Mucosa of gallbladder (tissue), 1 donor: Measurements from ENCODE around the gene S100A3. TPM values are rescaled to one million over a fixed set of nuclear protein-coding genes. Genes with fewer than 3 reads are reported as not detected.

Experiments
- DNase-seq: peaks from one replicate; pipeline ENCODE4 v3.0.0-alpha.2; 2020; ENCODE audit warnings: low spot score
- total RNA-seq: library from RNA; stranded (reverse); gene quantifications from one replicate; pipeline ENCODE4 v1.2.1, GENCODE V29; 2021
- donor health status: DM: no; HTN: no; CAD: no.

The S100A3 gene
- total RNA-seq, 1 donor from 2014 or later: not detected

DNA sequence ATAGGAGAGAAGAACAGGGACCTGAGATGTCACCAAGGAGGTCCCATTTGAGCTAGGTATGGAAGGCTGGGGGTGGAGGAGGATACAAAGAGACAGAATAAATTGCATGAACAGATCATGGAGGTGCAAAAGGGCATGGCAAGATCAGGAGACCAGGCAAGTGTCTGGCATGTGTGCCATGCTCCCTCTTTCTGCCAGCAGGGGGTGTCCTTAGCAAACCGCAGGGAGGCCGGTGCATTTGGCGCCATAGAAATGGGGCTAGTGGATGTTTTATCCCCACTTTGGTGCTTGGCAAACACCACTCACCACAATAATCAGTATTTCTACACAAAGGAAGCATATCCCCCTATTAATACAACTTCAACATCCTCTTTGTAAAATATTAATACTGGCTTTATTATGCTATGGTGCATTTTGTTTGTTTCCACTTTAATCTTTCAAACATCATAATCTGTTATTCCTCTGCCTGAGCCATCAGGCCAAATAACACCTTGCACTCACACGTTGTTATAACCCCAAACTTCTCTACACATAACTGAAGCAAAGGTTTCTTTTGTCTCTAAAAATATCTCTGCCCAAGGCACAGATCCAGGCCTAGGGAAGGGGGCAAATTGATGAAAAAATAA is 39.2 kb downstream of the S100A3 start:
- DNase-seq: no peak

DNA sequence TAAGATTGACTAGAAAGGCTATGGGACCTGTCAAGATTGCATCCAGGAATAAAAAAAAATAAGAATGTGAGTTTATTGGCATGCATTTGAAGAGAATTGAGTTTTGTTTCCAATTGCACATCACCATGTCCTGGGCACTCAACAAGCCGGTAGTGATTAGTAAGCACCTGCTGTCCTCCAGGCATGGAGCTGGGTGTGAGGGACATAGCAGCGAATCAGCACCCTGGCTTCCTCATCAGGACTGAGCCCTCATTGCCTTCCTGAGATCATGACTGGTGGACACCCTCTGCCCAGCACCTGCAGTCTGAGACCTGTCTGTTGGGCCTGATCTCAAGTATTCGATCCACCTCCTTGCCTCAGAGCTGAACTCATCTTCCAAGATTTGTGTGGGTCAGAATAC is 40.0 kb downstream of the S100A3 start:
- no peak for DNase-seq

DNA sequence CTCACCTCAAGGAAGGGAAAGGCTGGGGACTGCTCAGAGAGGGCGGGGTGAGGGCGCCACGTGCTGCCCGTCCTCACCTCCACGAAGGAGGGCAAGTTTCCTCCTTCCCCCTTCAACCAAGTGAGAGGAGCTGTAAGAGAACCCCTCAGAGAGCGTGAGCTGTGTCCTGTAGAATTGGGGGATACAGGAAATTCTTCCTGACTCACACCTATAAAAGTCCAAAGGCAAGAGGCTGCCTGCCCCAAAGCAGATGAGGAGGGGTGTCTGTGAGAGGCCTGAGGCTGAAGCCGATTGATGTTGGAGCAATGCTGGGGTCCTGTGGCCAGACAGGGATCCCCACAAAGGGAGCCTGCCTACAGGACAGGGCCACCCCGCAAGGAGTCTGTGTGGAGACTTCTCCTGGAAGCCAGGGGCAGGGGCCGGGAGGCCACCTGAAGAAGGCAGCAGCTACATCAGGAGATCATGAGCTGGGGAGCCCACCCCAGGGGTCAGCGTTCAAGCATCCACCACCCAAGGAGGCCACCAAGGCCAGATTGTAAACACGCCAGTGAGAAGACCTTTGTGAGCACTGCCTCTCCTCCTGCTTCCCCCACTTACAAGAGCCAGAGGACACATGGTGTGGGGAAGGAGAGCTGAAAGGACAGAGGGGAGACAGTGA is 41.0 kb downstream of the S100A3 start:
- no peak for DNase-seq

DNA sequence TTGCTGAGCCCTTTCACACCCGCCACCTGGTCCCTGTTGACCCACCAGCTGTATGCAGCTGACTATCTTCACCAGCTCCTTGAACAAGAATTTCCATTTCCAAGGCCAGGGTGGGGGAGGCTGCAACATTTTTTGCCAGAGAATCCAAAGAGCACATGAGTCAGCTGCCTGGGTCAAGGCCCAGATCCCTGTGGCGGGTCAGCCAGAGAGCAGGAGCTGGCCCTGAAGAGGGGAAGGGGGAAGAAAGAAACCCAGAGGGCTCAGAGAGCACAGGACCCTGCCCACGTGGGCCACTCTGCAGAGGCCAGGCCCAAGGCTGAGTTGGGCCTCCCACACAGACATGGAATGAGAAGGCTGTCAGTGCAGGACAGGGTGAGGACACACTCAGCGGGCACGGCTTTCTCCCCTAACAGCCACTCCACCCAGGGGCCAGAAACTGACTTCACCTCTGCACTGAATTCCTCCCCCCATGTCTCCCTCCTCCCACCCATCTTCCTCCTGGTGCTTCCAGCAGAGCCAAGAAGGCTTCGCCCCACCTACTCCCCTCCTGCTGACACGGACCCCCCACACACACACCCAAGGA is 42.1 kb downstream of the S100A3 start:
- peak; percentile 87 for DNase-seq

DNA sequence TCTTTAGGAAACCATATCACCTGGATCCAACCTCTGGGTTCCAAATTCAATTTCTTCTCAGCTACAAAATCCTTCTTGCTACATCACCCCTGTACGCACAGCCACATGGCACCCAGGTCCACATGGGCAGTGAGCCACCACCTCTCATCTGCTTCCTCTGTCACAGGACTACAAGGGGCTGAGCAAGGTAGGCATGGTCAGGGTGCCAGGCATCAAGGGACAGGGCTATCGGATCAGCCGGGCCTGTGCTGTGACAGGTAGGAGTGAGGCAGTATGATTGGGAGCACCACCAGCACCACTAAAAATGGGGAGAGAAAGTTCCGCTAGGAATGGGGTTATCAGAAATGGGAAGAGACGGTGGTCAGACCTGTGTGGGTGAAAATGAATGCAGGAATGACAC is 42.7 kb downstream of the S100A3 start:
- DNase-seq: no peak

DNA sequence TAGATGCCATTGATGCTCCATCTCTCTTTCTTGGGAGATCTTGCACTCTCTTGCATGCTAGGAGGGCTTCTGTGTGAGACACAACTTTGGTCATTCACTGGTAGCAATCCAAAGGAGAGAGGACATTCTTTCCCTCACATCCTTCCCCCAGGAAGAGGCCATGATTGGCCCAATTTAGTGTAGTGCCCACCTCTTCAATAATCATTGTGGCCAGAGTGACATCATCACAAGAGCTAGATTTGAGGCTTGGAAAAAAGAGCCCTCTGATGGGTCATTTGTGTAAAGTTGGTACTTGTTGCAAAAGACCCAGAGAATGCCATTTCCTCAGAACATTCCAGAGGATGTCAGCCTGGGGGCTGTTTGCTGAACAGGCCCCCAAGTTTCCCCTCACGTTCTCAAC is 43.5 kb downstream of the S100A3 start:
- no peak for DNase-seq

DNA sequence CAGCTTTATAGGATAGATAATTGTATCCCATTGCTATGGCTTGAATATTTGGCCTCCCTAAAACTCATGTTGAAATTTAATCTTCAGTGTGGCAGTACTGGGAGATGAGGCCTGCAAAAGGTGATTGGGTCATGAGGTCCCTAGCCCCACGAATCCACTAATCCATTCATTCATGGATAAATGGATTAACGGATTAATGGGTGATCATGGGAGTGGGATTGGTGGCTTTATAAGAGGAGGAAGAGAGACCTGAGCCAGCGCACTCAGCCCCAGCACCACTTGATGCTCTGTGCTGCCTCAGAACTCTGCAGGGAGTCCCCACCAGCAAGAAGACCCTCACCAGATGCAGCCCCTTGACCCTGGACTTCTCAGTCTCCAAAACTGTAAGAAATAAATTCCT is 45.3 kb downstream of the S100A3 start:
- DNase-seq: no peak

DNA sequence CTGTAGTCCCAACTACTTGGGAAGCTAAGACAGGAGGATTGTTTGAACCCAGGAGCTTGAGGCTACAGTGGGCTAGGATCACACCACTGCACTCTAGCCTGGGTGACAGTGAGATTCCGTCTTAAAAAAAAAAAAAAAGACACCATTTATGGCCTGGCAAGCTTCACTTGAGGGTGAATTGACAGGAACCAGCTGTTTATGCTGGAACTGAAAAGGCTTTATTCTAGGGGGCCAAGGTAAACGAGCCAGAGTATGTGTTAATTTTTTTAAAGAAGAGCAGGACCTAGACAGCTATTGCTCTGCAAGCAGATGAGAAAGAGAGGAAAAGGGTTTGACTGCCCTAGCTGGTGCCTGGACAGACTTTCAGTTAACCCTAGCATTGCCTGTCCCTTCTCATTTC is 50.3 kb downstream of the S100A3 start:
- DNase-seq: no peak

Other genes starting within 250 kb of the S100A3 start
- gene PGLYRP3, start 236.3 kb downstream of the S100A3 start, total RNA-seq: not detected
- gene PGLYRP4, start 200.4 kb downstream of the S100A3 start, total RNA-seq: not detected
- gene S100A9, start 191.4 kb downstream of the S100A3 start, total RNA-seq: 19.1 TPM
- 0.75 TPM for gene S100A12, start 173.6 kb downstream of the S100A3 start, total RNA-seq
- gene S100A8, start 158.2 kb downstream of the S100A3 start, total RNA-seq: 7.0 TPM
- gene S100A7A, start 132.7 kb downstream of the S100A3 start, total RNA-seq: not detected
- not detected for gene S100A7, start 88.6 kb downstream of the S100A3 start, total RNA-seq
- 824 TPM for gene S100A6, start 13.3 kb downstream of the S100A3 start, total RNA-seq
- not detected for gene S100A5, start 8.3 kb downstream of the S100A3 start, total RNA-seq
- 66.8 TPM for gene S100A4, start 3.5 kb downstream of the S100A3 start, total RNA-seq
- gene S100A2, start 16.6 kb upstream of the S100A3 start, total RNA-seq: 1.4 TPM
- gene S100A16, start 63.9 kb upstream of the S100A3 start, total RNA-seq: 86.7 TPM
- 56.9 TPM for gene S100A14, start 67.1 kb upstream of the S100A3 start, total RNA-seq
- gene S100A13, start 78.2 kb upstream of the S100A3 start, total RNA-seq: 64.7 TPM
- gene S100A1, start 79.2 kb upstream of the S100A3 start, total RNA-seq: 3.3 TPM
- 69.4 TPM for gene CHTOP, start 84.8 kb upstream of the S100A3 start, total RNA-seq
- 38.8 TPM for gene SNAPIN, start 109.4 kb upstream of the S100A3 start, total RNA-seq
- 87.6 TPM for gene ILF2, start 121.7 kb upstream of the S100A3 start, total RNA-seq
- gene NPR1, start 129.4 kb upstream of the S100A3 start, total RNA-seq: 8.8 TPM
- gene INTS3, start 178.8 kb upstream of the S100A3 start, total RNA-seq: 72.9 TPM
- gene SLC27A3, start 226.1 kb upstream of the S100A3 start, total RNA-seq: 22.1 TPM